T-helper 17 cell (primary cell): ENCODE results near the gene PARK7. TPM values are rescaled to one million over a fixed set of nuclear protein-coding genes. Genes with fewer than 3 reads are reported as not detected.
"Not testable (repeated sequence)": the region's sequence is repeated elsewhere in the genome, so short reads cannot be mapped to it uniquely, and the experiment has no call there.

Experiments used
- ATAC-seq: fragments of 150-1000 bp; cut with Tn5 transposase; 2 replicates; pipeline ENCODE4 v1.10.0; 2021; ENCODE audit warnings: mild to moderate bottlenecking, moderate library complexity
- DNase-seq, 3 donors: peaks; one replicate each; pipeline versions ENCODE4 v3.0.0 to v3.0.0-alpha.2; 2020 to 2021
- H3K9me3 ChIP-seq: one replicate; pipeline ENCODE4 v1.7.0; 2013; ENCODE audit warnings: low read length, mild to moderate bottlenecking; ENCODE audit not compliant: control insufficient read depth, poor library complexity, severe bottlenecking
- H3K27ac Mint-ChIP-seq: one replicate; pipeline ENCODE4 v1.8.0; 2022; ENCODE audit warnings: mild to moderate bottlenecking, moderate library complexity, mixed read lengths
- H3K27me3 Mint-ChIP-seq: one replicate; pipeline ENCODE4 v1.8.0; 2022; ENCODE audit warnings: mixed read lengths
- H3K36me3 Mint-ChIP-seq: one replicate; pipeline ENCODE4 v1.8.0; 2022; ENCODE audit warnings: low read depth, mixed read lengths
- H3K4me1 Mint-ChIP-seq: one replicate; pipeline ENCODE4 v1.8.0; 2022; ENCODE audit warnings: mild to moderate bottlenecking, mixed read lengths
- H3K4me3 Mint-ChIP-seq: one replicate; pipeline ENCODE4 v1.8.0; 2022; ENCODE audit warnings: mild to moderate bottlenecking, moderate library complexity, mixed read lengths
- total RNA-seq, 4 donors: library from RNA in 2 of 4; stranded (reverse) in 2 of 4; gene quantifications; one replicate each; pipeline ENCODE4 v1.2.3 and lab custom pipeline; 2022 to 2026

PARK7 gene
- total RNA-seq: 100 to 1,000 TPM; 106 to 123 TPM
- total RNA-seq (lab: John Stamatoyannopoulos, UW): 55.3 to 102 reads per million in 2 donors

GRCh38 chr1:7961216-7962013 lies at the start of gene PARK7:
Gene PARK7 (plus strand): TSS chr1:7961711. CDS start chr1:7962786, 1,075 bp downstream.
- H3K4me3 Mint-ChIP-seq: peak within 1 kb of the TSS; percentile 99

GRCh38 chr1:7912145-7912544 lies 49.4 kb upstream of the PARK7 start:
- no peaks in the 10 kb centered on the region for H3K9me3 ChIP-seq
- peak overlapping the region; percentile 90 for H3K27ac Mint-ChIP-seq
- H3K36me3 Mint-ChIP-seq: no peaks in the 10 kb centered on the region
- no peak overlapping the region for H3K4me3 Mint-ChIP-seq
- ATAC-seq (peak; percentile 32), DNase-seq (no peak)
- peaks cover 11% of the 10 kb centered on the region for H3K4me1 Mint-ChIP-seq
- peaks cover 2% of the 10 kb centered on the region for H3K27me3 Mint-ChIP-seq

More at GRCh38 chr1:7961216-7962013, at the start of gene PARK7:
- Mint-ChIP-seq H3K27ac (peak within 1 kb of the TSS; percentile 99), H3K36me3 (peaks cover 3% of the 10 kb centered on the region), H3K27me3 (no peaks in the 10 kb centered on the region), H3K4me1 (peaks cover 30% of the 10 kb centered on the region)
- ATAC-seq: peak; percentile 96
- DNase-seq: peak; percentile 99 to 100 (median 100)
- no peaks in the 10 kb centered on the region for H3K9me3 ChIP-seq

- H3K4me3 Mint-ChIP-seq: peak overlapping the region; percentile 75
- peak overlapping the region; percentile 90 for H3K27ac Mint-ChIP-seq
- peaks cover 6% of the 10 kb centered on the region for H3K27me3 Mint-ChIP-seq
- no peaks in the 10 kb centered on the region for H3K36me3 Mint-ChIP-seq
- DNase-seq: peak in 1 of 3 donors; percentile 30
- H3K9me3 ChIP-seq: no peaks in the 10 kb centered on the region
- no peak for ATAC-seq
- H3K4me1 Mint-ChIP-seq: peaks cover 14% of the 10 kb centered on the region
Observed at GRCh38 chr1:7912743-7913557, 48.6 kb upstream of the PARK7 start.

- H3K4me3 Mint-ChIP-seq: no peak overlapping the region
- no peaks in the 10 kb centered on the region for H3K36me3 Mint-ChIP-seq
- peaks cover 6% of the 10 kb centered on the region for H3K27me3 Mint-ChIP-seq
- H3K4me1 Mint-ChIP-seq: peaks cover 14% of the 10 kb centered on the region
- ATAC-seq (no peak), DNase-seq (no peak)
- H3K27ac Mint-ChIP-seq: no peak overlapping the region
- no peaks in the 10 kb centered on the region for H3K9me3 ChIP-seq
Observed at GRCh38 chr1:7915826-7916500, 45.5 kb upstream of the PARK7 start.

GRCh38 chr1:7916501-7916830 lies 45.0 kb upstream of the PARK7 start:
- Mint-ChIP-seq H3K4me3 (no peak overlapping the region), H3K27me3 (peaks cover 6% of the 10 kb centered on the region), H3K4me1 (peaks cover 14% of the 10 kb centered on the region), H3K36me3 (no peaks in the 10 kb centered on the region), H3K27ac (no peak overlapping the region)
- DNase-seq: no peak
- ATAC-seq: no peak
- no peaks in the 10 kb centered on the region for H3K9me3 ChIP-seq

- ATAC-seq, H3K4me3 Mint-ChIP-seq, H3K4me1 Mint-ChIP-seq, H3K27ac Mint-ChIP-seq, DNase-seq, H3K27me3 Mint-ChIP-seq, H3K9me3 ChIP-seq, H3K36me3 Mint-ChIP-seq: not testable (repeated sequence)
Observed at GRCh38 chr1:7917971-7918370, 43.5 kb upstream of the PARK7 start.

- no peaks in the 10 kb centered on the region for H3K9me3 ChIP-seq
- Mint-ChIP-seq H3K4me3 (no peak overlapping the region), H3K4me1 (peaks cover 5% of the 10 kb centered on the region), H3K36me3 (no peaks in the 10 kb centered on the region), H3K27me3 (peaks cover 6% of the 10 kb centered on the region), H3K27ac (no peak overlapping the region)
- DNase-seq (no peak), ATAC-seq (no peak)
Observed at GRCh38 chr1:7919880-7920279, 41.6 kb upstream of the PARK7 start.

GRCh38 chr1:7921796-7922195 lies 39.7 kb upstream of the PARK7 start:
- no peak for ATAC-seq
- Mint-ChIP-seq H3K4me1 (peaks cover 3% of the 10 kb centered on the region), H3K27me3 (peaks cover 6% of the 10 kb centered on the region), H3K4me3 (no peak overlapping the region), H3K36me3 (no peaks in the 10 kb centered on the region), H3K27ac (no peak overlapping the region)
- DNase-seq: no peak
- no peaks in the 10 kb centered on the region for H3K9me3 ChIP-seq

- H3K9me3 ChIP-seq: no peaks in the 10 kb centered on the region
- DNase-seq (no peak), ATAC-seq (no peak)
- H3K27ac Mint-ChIP-seq: no peak overlapping the region
- no peak overlapping the region for H3K4me3 Mint-ChIP-seq
- peaks cover under 1% of the 10 kb centered on the region for H3K4me1 Mint-ChIP-seq
- no peaks in the 10 kb centered on the region for H3K36me3 Mint-ChIP-seq
- peaks cover 2% of the 10 kb centered on the region for H3K27me3 Mint-ChIP-seq
Observed at GRCh38 chr1:7922301-7922700, 39.2 kb upstream of the PARK7 start.

- H3K4me1 Mint-ChIP-seq: peaks cover 17% of the 10 kb centered on the region
- DNase-seq, H3K9me3 ChIP-seq, ATAC-seq, H3K27ac Mint-ChIP-seq, H3K27me3 Mint-ChIP-seq, H3K4me3 Mint-ChIP-seq, H3K36me3 Mint-ChIP-seq: not testable (repeated sequence)
Observed at GRCh38 chr1:7927061-7927460, 34.5 kb upstream of the PARK7 start.

- DNase-seq (no peak), ATAC-seq (no peak)
- Mint-ChIP-seq H3K27me3 (peaks cover 3% of the 10 kb centered on the region), H3K4me1 (peaks cover 17% of the 10 kb centered on the region), H3K36me3 (no peaks in the 10 kb centered on the region), H3K27ac (no peak overlapping the region), H3K4me3 (no peak overlapping the region)
- no peaks in the 10 kb centered on the region for H3K9me3 ChIP-seq
Observed at GRCh38 chr1:7928247-7928646, 33.3 kb upstream of the PARK7 start.

- Mint-ChIP-seq H3K4me1 (peaks cover 17% of the 10 kb centered on the region), H3K36me3 (no peaks in the 10 kb centered on the region), H3K27me3 (peaks cover 6% of the 10 kb centered on the region), H3K4me3 (peak overlapping the region; percentile 90), H3K27ac (peak overlapping the region; percentile 87)
- ATAC-seq: no peak
- no peak for DNase-seq
- no peaks in the 10 kb centered on the region for H3K9me3 ChIP-seq
Observed at GRCh38 chr1:7929637-7930036, 31.9 kb upstream of the PARK7 start.
